IMR-90 (cell line): ENCODE results near the gene HNRNPC. TPM values are rescaled to one million over a fixed set of nuclear protein-coding genes. Genes with fewer than 3 reads are reported as not detected.
A peak's percentile ranks its signal among the peaks of the same experiment; 100 is the strongest.

ENCODE experiments used
- ATAC-seq: fragments of 200-7000 bp; cut with Tn5 transposase; 2 replicates; pipeline ENCODE4 v1.9.1; 2020; ENCODE audit warnings: low read depth, mild to moderate bottlenecking, moderate library complexity
- BruUV-seq: library from RNA; stranded (reverse); fragments of 400-500 nt; replicated peaks from 2 replicates; lab custom pipeline; 2021; lab: Mats Ljungman, UMichigan
- CTCF ChIA-PET: fragments of 300-600 bp; formaldehyde crosslinking; extraction: SDS; loops from one replicate; lab custom pipeline; 2021; ENCODE audit warnings: antibody characterized with exemption; lab: Yijun Ruan, JAX
- POLR2A ChIA-PET: fragments of 300-600 bp; sonication (Branson Sonifier 250); formaldehyde crosslinking; loops from one replicate; lab custom pipeline; 2022; ENCODE audit warnings: antibody characterized with exemption; ENCODE audit not compliant: unreplicated experiment; lab: Charles Lee
- DNase-seq: peaks from one replicate; pipeline ENCODE4 v3.0.0; 2013
- H2AFZ ChIP-seq: replicated peaks from 2 replicates; pipeline ENCODE3; 2013; ENCODE audit warnings: low read length, mild to moderate bottlenecking; ENCODE audit not compliant: poor library complexity
- H2AK5ac ChIP-seq: 2 replicates; pipeline ENCODE4 v1.6.1; 2013; ENCODE audit warnings: low read depth, low read length, inconsistent platforms
- H2AK9ac ChIP-seq: replicated peaks from 2 replicates; pipeline ENCODE3; 2013; ENCODE audit warnings: mild to moderate bottlenecking, low read depth, low read length, moderate library complexity; ENCODE audit not compliant: poor library complexity
- H2BK120ac ChIP-seq: 2 replicates; pipeline ENCODE4 v1.6.1; 2013; ENCODE audit warnings: low read depth, low read length, inconsistent platforms
- H2BK15ac ChIP-seq: 3 replicates; pipeline ENCODE4 v1.6.1; 2013; ENCODE audit warnings: low read depth, low read length, inconsistent platforms
- H2BK20ac ChIP-seq: 2 replicates; pipeline ENCODE4 v1.6.1; 2013; ENCODE audit warnings: low read depth, mild to moderate bottlenecking, inconsistent platforms, low read length, moderate library complexity
- H2BK5ac ChIP-seq: 2 replicates; pipeline ENCODE4 v1.6.1; 2013; ENCODE audit warnings: mild to moderate bottlenecking, low read depth, low read length, inconsistent platforms; ENCODE audit not compliant: poor library complexity, severe bottlenecking
- H3K14ac ChIP-seq: replicated peaks from 2 replicates; pipeline ENCODE4 v1.6.1; 2013; ENCODE audit warnings: low read depth, low read length, inconsistent platforms
- H3K18ac ChIP-seq: 2 replicates; pipeline ENCODE4 v1.6.1; 2013; ENCODE audit warnings: low read depth, low read length, control low read depth
- H3K23ac ChIP-seq: 2 replicates; pipeline ENCODE4 v1.6.1; 2013; ENCODE audit warnings: low read depth, low read length, inconsistent platforms
- H3K27ac ChIP-seq: 2 replicates; pipeline ENCODE4 v1.5.1; 2013; ENCODE audit warnings: mild to moderate bottlenecking, control low read depth, low read length; ENCODE audit not compliant: insufficient read depth
- H3K27me3 ChIP-seq: 2 replicates; pipeline ENCODE4 v1.6.1; 2013; ENCODE audit warnings: low read length; ENCODE audit not compliant: control insufficient read depth, insufficient read depth
- H3K36me3 ChIP-seq: 2 replicates; pipeline ENCODE4 v1.6.1; 2013; ENCODE audit warnings: low read length, mixed read lengths; ENCODE audit not compliant: control insufficient read depth, insufficient read depth
- H3K4ac ChIP-seq: 2 replicates; pipeline ENCODE4 v1.6.1; 2013; ENCODE audit warnings: low read depth, low read length, inconsistent platforms
- H3K4me1 ChIP-seq: 2 replicates; pipeline ENCODE4 v1.6.1; 2013; ENCODE audit warnings: low read length, mixed read lengths; ENCODE audit not compliant: control insufficient read depth, insufficient read depth
- H3K4me2 ChIP-seq: 2 replicates; pipeline ENCODE4 v1.6.1; 2013; ENCODE audit warnings: low read depth, mild to moderate bottlenecking, control low read depth, low read length, moderate library complexity
- H3K4me3 ChIP-seq: 2 replicates; pipeline ENCODE4 v1.5.1; 2013; ENCODE audit warnings: low read depth, mild to moderate bottlenecking, control low read depth, low read length, moderate library complexity; ENCODE audit not compliant: insufficient read depth
- H3K56ac ChIP-seq: 2 replicates; pipeline ENCODE4 v1.6.1; 2013; ENCODE audit warnings: low read length, inconsistent platforms; ENCODE audit not compliant: insufficient read depth; ENCODE audit errors: extremely low read depth
- H3K79me1 ChIP-seq, 2 experiments: 2 replicates each; pipeline ENCODE4 v1.6.1; 2013; ENCODE audit warnings: low read length in 2 of 2, inconsistent platforms in 1 of 2, low read depth in 1 of 2
- H3K9ac ChIP-seq: 2 replicates; pipeline ENCODE4 v1.6.1; 2013; ENCODE audit warnings: low read depth, low read length, control low read depth
- H3K9me1 ChIP-seq: 2 replicates; pipeline ENCODE4 v1.6.1; 2013; ENCODE audit warnings: low read length, inconsistent platforms; ENCODE audit not compliant: insufficient read depth
- H3K9me3 ChIP-seq: 2 replicates; pipeline ENCODE4 v1.6.1; 2013; ENCODE audit warnings: low read length; ENCODE audit not compliant: control insufficient read depth, insufficient read depth
- H4K20me1 ChIP-seq: 2 replicates; pipeline ENCODE4 v1.6.1; 2013; ENCODE audit warnings: low read length, inconsistent platforms; ENCODE audit not compliant: insufficient read depth
- H4K5ac ChIP-seq: 2 replicates; pipeline ENCODE4 v1.6.1; 2013; ENCODE audit warnings: mild to moderate bottlenecking, low read depth, low read length, control low read depth
- H4K8ac ChIP-seq, 2 experiments: 2 replicates each; pipeline ENCODE4 v1.6.1; 2013; ENCODE audit warnings: low read depth in 2 of 2, low read length in 2 of 2, control low read depth in 1 of 2, inconsistent platforms in 1 of 2
- H4K91ac ChIP-seq: 2 replicates; pipeline ENCODE4 v1.6.1; 2013; ENCODE audit warnings: low read depth, low read length, inconsistent platforms; ENCODE audit not compliant: insufficient read depth
- POLR2A ChIP-seq: IDR thresholded peaks from 2 replicates; pipeline ENCODE4 v1.6.1; 2012; ENCODE audit warnings: mild to moderate bottlenecking, low read depth, low read length
- USF2 ChIP-seq: fragments of 150-350 bp; IDR thresholded peaks from 2 replicates; pipeline ENCODE4 v1.6.1; 2017; ENCODE audit warnings: mild to moderate bottlenecking, antibody characterized with exemption, low read length, low read depth
- WGBS, 2 experiments: methylation state at CpG; one replicate each; pipeline versions ENCODE4 v1.1.5 to v1.1.7; 2013; ENCODE audit warnings: missing lambda C conversion rate in 2 of 2; ENCODE audit not compliant: insufficient read length in 1 of 2; ENCODE audit errors: extremely low coverage in 2 of 2; 5-methylcytosine and 5-hydroxymethylcytosine counted together
- dilution Hi-C: fragments of 300-500 bp; cut with HindIII; formaldehyde crosslinking; loops from one replicate; pipeline ENCODE4 v1.14.3; 2018; ENCODE audit warnings: low sequenced_read_pairs; ENCODE audit not compliant: unreplicated experiment
- in situ Hi-C: fragments of 300-500 bp; cut with MboI; formaldehyde crosslinking; loops from 3 replicates; pipeline ENCODE4 v1.14.3; 2019; ENCODE audit warnings: low sequenced_read_pairs, inconsistent platforms, mixed read lengths
- intact Hi-C: fragments of 100-400 bp; cut with micrococcal nuclease; formaldehyde crosslinking; loops from 2 replicates; pipeline ENCODE4 v1.10.0; 2022
- polyA plus RNA-seq, 3 experiments: library from polyadenylated mRNA; depleted of rRNA; stranded (reverse); fragments of >200 nt; gene quantifications; 2 replicates each; pipeline ENCODE4 v1.2.3, GENCODE V29; 2012; ENCODE audit warnings: low replicate concordance in 1 of 3
- total RNA-seq: library from RNA; depleted of rRNA; stranded (reverse); fragments of >200 nt; gene quantifications from 2 replicates; pipeline ENCODE4 v1.2.3, GENCODE V29; 2012

HNRNPC gene
- total and polyA plus RNA-seq, 2 of the 4 experiments (the other 2 are of a cell fraction) = 308 to 615 TPM

DNA sequence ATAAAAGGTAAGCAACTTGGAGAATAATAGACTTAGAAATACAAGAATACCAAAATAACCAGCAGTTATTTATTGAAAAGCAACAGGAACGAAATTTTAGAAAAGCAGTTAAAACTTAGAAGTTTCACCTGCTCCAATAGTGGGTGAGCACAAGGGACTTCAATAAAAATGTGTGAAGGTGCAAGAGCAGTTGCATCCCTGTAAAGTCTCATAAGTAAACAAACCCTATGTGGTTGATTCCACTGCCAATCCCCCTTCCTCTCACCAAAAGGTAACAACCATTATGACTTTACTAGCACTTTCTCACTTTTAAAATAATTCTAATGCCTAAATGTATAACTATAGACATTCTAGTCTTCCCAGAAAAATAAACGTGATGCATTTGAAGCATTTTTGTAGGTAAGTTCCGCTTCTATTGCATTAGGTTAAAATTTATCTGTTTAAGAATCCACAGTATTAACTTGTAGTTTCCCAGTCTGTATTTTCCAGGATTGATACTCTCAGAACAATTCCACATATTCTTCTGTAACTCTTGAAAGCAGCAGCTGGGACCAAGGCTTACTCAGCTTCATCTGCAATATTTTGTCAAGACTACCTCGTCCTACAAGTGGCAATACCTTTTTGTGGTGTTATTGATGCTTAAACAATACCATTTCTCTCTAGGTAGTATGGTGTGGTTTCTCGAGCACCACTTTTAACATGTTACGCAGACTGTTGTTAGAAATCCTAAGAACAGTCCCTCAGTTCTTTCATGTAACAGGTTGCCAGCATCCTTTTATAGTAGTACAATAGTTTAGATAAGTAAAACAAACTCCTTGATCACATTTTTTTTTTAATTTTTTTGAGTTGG, 32.1 kb downstream of the HNRNPC start:
- no peak overlapping the region for H3K18ac ChIP-seq
- no peak overlapping the region for H4K5ac ChIP-seq
- no peak overlapping the region for H2BK20ac ChIP-seq
- H3K79me1 ChIP-seq = peaks cover 0 to 45% of the 10 kb centered on the region in 2 experiments; a peak in 2 of 4 replicates
- H3K14ac ChIP-seq = no peak overlapping the region
- DNase-seq (no peak), ATAC-seq (no peak)
- ChIA-PET POLR2A (no interaction called here), CTCF (no interaction called here)
- H4K20me1 ChIP-seq = peaks cover 97% of the 10 kb centered on the region
- H2BK120ac ChIP-seq = no peak overlapping the region
- H3K4me2 ChIP-seq = no peak overlapping the region
- in situ Hi-C loops (no loop called here), intact Hi-C loops (no loop called here), dilution Hi-C loops (no loop called here)
- H3K9me1 ChIP-seq = 0 out of 2 replicates have a peak, but pooled peaks cover 2% of the 10 kb centered on the region
- no peak overlapping the region for H3K23ac ChIP-seq
- H2BK5ac ChIP-seq = no peak overlapping the region
- H4K8ac ChIP-seq = no peak overlapping the region
- TF ChIP-seq USF2 (no peak), POLR2A (0 out of 2 replicates have a peak, but pooled peaks have one; percentile 12)
- peaks cover 1% of the 10 kb centered on the region for H3K4me1 ChIP-seq
- H3K9ac ChIP-seq = no peak overlapping the region
- H2AK9ac ChIP-seq = no peak overlapping the region
- H3K27ac ChIP-seq = no peak overlapping the region
- no peak overlapping the region for H2AK5ac ChIP-seq
- no peaks in the 10 kb centered on the region for H3K9me3 ChIP-seq
- no peak overlapping the region for H3K56ac ChIP-seq
- no peaks in the 10 kb centered on the region for H3K27me3 ChIP-seq
- BruUV-seq = no TSS peak
- no peak overlapping the region for H2BK15ac ChIP-seq
- no peak overlapping the region for H3K4ac ChIP-seq
- H3K36me3 ChIP-seq = peaks cover 33% of the 10 kb centered on the region
- no peak overlapping the region for H2AFZ ChIP-seq
- no peak overlapping the region for H3K4me3 ChIP-seq
- no peak overlapping the region for H4K91ac ChIP-seq
- no CpG with 5 or more reads among the region's 6 CpGs for WGBS, 2 experiments
